Stimulated activated CD4-positive, alpha-beta T cell treated with anti-CD3 and anti-CD28 coated beads, Interleukin-2, amount 100 ng/mL, for 48 hours (primary cell): ENCODE data around the gene SIVA1.
"Not testable (repeated sequence)": the region's sequence is repeated elsewhere in the genome, so short reads cannot be mapped to it uniquely, and the experiment has no call there.

ENCODE experiments used
- DNase-seq, 2 donors: peaks; one replicate each; pipeline ENCODE4 v3.0.0-alpha.2; 2020

SIVA1 gene

DNA sequence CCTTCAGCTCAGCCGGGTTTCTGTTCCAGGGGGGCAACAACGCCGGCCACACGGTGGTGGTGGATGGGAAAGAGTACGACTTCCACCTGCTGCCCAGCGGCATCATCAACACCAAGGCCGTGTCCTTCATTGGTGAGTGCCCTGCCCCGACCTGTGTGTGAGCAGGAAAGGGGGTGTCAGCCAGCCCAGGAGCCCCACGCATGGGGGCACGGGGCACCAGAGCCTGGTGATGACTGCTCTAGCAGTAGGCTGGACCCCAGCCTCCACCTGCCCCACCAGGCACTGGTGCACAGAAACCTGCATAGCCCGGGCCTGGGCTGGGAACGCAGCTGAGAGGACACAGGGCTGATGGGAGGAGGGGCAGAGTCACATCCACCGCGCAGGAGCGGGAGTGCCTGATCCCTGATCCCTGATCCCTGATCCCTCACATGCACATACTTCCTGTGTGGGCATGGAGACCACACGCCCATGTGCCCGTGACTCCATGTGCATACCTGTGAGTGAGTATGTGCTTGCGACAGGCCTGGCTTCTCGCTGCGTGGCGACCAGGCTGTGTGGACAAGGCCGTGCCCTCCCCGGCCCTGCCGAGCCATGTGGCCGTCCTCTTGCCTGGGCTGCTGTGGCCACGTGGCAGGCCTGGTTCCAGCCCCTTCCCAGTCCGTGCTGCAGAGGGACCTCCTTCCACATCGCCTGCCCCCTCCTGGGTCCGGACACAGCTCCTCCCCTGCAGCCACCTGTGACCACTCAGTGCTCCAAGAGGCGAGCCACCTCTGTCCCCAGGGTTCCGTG, 17.8 kb upstream of the SIVA1 start:
- DNase-seq: no peak

DNA sequence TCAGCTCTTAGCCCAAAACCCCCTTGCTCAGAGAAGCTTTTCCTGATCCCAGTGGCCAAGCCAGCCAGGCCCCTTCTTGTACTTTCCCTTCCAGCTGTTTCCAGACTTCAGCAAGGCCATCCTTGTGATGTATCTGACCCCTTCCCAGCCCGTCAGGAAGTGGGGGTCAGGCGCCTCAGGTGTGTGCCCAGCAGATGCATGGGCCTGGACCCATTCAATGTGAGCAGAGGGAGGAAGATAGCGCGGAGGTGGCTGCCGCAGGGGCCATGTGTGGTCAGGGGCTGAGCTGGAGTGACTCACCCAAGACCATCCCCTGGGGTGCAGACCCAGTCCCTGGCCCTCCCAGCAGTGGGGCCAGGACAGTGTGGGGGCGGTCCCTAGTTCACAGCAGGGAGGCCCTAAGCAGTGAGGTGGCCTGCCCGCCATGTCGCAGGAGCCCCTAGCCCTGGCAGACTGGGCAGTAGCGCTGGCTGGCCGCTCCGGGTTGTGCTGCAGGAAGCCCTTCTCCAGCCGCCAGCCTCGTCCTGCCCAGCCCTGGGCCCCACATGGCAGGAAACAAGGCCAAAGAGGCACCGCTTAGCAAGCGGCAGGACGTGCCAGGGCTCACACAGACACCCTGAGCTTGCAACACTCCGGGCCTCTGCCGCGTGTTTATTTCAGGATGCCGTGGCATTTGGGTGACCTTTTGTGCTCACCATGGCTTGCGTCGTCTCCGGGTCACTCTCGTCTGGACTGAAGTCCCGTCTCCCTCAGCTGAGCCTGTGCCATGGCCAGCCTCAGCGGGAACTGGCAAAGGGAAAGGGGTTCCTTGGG, 16.9 kb upstream of the SIVA1 start:
- DNase-seq: no peak

DNA sequence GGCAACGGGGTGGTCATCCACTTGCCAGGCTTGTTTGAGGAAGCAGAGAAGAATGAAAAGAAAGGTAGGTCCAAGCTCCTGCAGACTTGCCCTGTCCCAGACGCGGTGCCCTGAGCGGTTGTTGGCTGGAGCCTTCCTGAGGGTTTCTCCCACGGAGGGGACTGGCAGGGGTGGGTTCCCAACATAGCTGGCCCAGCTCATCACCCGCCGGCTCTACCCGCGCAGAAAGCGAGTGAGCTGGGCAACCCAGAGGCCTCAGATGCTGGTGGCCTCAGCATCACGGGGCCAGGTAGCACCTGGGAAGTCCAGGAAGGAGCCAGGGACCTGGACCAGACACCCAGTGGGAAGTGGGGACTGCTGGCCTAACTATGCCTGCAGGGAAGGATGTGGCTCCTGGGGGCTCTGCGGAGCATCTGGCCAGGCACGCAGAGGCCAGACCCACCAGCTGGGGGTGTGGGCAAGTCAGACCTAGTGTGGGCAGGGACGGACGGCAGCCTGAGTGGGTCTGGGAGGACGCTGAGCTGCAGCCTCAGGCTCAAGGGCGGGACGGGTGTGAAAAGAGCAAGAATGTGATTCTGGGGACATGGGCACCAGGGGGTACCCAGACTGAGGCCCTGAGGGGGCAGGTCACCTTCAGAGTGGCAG, 14.4 kb upstream of the SIVA1 start:
- no peak for DNase-seq

DNA sequence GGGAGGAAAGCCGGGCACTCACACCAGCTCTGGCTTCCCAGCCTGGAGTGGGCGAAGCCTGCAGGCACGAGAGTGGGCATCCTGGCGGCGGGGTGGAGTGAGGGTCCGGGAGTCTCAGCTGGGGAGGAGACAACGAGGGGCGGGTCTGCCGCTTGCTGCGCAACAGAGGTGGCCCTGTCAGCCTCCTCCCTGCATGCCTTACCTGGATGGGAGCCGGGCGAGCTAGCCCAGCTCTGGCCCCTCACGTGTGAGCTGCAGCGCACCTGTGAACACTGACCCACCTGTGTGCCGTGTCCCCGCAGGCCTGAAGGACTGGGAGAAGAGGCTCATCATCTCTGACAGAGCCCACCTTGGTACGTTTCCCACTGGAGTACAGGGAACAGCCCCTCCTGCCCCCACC, 13.9 kb upstream of the SIVA1 start:
- DNase-seq: no peak

GRCh38 chr14:104739546-104740516, 13.1 kb upstream of the SIVA1 start:
- DNase-seq: no peak

DNA sequence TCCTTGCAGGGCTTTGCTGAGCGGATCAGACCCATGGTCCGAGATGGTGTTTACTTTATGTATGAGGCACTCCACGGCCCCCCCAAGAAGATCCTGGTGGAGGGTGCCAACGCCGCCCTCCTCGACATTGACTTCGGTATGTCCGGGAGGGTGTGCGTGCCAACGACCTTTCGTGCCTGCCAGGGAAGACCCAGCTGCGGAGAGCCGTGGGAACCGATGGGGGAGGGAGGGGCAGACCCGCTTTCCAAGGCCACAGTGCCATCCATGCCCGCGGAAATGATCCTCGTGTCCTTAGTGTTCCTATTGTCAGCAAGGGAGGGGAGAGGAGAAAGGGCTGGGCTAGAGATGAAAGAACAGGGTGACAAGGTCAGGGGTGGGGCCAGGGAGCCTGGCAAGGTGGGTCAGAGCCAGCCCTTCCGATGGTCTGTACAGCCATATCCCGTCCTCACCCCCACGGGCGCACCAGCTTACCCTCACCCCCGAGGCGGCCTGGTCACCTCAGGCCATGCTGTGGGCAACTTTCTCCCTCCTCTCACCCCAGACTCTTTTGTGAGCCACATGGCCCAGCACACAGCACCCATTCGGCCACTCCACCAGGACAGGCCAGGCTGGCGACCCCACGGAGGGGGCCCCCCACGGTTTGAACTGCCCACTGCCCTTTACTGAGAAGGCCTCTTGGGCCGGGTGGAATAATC, 11.7 kb upstream of the SIVA1 start:
- DNase-seq: no peak

DNA sequence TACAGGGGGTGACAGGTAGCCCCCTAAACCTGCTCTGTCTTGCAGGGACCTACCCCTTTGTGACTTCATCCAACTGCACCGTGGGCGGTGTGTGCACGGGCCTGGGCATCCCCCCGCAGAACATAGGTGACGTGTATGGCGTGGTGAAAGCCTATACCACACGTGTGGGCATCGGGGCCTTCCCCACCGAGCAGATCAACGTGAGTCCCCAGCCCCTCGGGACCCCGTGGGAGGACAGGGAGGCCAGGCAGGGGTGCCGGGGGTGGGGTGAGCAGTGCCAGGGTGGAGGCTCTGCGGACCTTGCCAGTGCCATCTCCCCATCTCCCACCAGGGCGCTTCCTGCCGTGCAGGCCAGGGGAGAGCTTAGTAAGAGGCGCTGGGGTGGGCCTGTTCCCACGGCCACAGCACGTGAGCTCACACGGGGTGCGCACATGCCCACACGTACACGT, 11.1 kb upstream of the SIVA1 start:
- no peak for DNase-seq

DNA sequence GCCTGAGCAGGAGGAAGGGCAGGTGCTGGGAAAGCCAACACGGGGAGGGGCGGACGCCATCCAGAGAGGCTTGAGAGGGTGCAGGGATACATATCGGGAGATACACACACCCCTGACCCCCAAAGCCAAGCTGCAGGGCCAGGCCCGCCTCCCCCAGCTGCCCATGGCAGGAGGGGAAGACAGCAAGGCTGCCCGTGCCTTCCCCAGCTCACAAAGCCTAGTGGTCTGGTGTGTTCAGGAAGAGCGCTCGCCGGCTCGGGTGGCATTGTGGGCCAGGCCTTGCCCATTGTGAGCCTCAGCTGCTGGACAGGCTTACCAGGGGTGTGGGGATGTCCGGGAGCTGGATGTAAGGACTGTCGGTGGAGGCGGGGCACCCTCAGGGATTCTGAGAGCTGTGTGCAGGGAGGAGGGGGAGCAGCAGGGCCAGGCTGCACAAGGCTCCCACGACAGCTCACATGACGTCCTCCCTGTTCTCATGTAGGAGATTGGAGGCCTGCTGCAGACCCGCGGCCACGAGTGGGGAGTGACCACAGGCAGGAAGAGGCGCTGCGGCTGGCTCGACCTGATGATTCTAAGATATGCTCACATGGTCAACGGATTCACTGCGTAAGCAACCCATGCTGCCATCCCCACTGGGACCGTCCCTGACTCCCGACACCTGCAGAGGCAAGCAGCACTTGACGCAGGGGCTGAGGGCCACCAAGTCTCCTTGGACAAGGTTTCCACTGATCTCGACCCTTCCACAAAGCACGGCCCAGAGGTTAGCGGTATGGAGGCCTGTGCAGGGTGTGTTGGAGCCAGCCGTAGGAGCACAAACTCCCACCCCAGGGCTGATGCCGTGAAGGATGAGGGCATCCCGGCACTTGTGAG, 10.1 kb upstream of the SIVA1 start:
- DNase-seq: no peak

DNA sequence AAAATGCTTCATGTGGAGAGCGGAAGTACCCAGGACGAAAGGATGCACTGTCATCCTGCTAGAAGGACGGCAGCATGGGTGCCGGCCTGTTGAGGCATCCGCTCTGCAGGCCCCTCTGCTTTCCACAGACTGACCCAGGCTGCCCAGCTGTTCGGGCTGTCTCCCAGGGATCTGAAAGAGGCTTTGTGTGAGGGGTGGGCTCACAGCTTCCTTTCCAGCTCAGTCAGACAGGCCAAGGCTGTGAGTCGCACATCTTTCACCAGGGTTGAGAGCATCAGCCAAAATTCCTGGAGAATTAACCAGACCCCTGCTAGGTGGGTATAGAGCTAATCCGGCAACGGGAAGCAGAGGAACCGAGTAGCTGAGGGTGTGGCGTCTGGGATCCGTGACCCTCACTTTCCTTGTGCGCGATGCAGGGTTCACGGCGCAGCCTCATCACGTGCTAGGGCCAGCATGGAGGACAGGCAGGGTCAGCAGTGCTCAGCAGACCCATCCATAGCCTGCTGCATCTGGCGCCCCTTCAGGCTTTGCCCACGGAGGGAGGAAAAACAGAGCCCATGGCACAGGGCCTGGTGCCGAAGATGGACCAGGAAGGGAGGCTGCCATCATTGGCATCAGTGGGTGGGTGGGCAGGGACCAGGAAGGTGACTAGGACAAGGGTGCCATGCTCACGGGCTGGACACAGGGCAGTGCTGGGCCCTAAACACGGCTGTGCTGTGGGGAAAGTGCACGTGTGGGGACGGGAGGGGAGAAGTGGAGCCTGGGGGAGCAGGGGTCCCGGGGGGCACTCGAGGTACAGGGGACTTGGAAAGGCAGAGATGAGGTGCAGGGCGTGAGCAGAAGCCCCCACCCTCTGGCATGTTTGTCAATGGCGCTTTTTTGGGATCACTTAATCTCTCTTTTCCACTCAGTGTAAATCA, 9.2 kb upstream of the SIVA1 start:
- no peak for DNase-seq

DNA sequence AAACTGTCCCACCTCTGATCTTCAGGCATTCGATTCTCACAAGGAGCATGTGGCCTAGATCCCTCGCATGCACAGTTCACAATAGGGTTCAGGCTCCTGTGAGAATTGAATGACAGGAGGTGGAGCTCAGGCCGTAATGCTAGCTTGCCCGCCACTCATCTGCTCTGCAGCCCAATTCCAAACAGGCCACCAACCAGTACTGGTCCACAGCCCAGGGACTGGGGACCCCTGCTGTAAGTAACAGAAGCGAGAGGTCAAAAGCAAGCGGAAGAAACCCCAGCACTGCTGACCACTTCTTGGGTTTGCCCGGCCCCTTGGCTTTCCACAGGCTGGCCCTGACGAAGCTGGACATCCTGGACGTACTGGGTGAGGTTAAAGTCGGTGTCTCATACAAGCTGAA, 8.5 kb upstream of the SIVA1 start:
- no peak for DNase-seq

- DNase-seq: no peak
These were observed 7.5 kb upstream of the SIVA1 start for GRCh38 chr14:104745431-104745830.

DNA sequence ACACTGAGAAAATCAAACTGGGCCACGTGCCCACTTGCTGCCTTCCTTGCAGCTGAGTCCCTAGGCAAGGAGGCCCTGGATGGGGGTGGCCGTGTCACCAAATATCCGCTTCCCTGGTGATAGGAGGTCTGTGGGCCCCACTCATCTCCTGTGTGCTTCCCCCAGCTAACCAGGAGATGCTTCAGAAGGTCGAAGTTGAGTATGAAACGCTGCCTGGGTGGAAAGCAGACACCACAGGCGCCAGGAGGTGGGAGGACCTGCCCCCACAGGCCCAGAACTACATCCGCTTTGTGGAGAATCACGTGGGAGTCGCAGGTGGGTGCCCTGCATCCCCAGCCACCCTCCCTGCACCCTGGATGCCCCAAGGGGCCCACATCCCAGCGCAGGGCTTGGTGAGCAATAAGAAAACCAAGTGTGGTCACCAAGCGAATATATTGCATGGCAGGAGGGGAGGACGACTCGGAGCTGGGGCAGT, 6.8 kb upstream of the SIVA1 start:
- DNase-seq: no peak

- DNase-seq: no peak
These were observed 5.9 kb upstream of the SIVA1 start for GRCh38 chr14:104746934-104747481.

GRCh38 chr14:104747876-104748275, 5.1 kb upstream of the SIVA1 start:
- no peak for DNase-seq

GRCh38 chr14:104749111-104749649, 3.8 kb upstream of the SIVA1 start:
- DNase-seq: no peak

DNA sequence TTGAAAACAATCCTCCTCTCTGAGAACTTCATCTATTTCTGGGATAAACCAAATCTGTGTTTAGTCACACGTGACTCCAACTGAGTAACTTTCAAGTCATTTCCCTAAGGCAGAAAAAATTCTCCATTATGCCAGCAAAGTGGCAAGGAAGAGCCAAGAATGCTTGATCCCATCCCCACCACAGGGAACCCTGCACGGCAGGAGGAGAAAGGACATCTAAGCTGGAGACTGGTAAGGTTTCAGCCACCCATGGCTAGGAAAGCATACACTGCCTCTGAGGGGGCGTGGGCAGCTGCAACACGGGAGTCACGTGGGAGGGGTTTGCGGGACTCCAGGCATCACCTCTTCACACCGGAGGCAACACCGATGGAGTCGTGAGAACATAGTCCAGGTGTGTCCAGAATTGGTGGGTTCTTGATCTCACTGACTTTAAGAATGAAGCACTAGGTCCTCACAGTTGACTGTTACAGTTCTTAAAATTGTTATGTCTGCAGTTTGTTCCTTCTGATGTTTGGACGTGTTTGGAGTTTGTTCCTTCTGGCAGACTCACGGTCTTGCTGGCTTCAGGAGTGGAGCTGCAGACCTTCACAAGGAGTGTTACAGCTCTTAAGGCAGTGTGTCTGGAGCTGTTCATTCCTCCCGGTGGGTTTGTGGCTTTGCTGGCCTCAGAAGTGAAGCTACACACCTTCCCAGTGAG, 2.7 kb upstream of the SIVA1 start:
- DNase-seq: no peak

- DNase-seq: not testable (repeated sequence)
These were observed 2.2 kb upstream of the SIVA1 start for GRCh38 chr14:104750753-104751057.
